GM10248 (cell line): Measurements from ENCODE around the gene TYK2.
A peak's percentile ranks its signal among the peaks of the same experiment; 100 is the strongest.
"Not testable (repeated sequence)": the region's sequence is repeated elsewhere in the genome, so short reads cannot be mapped to it uniquely, and the experiment has no call there.

ENCODE experiments used
- CTCF ChIA-PET: fragments of 300-600 bp; sonication (Branson Sonifier 250); formaldehyde crosslinking; extraction: SDS; loops from one replicate; lab custom pipeline; 2021; ENCODE audit warnings: antibody characterized with exemption; lab: Yijun Ruan, JAX
- POLR2A ChIA-PET: fragments of 350-650 bp; sonication (Branson Sonifier 250); formaldehyde crosslinking; extraction: SDS; loops from one replicate; lab custom pipeline; 2020; ENCODE audit warnings: antibody characterized with exemption; lab: Yijun Ruan, JAX
- DNase-seq: peaks from one replicate; pipeline ENCODE4 v3.0.0; 2012; ENCODE audit errors: extremely low spot score
- CTCF ChIP-seq: IDR thresholded peaks from 2 replicates; pipeline ENCODE4 v1.5.1; 2012; ENCODE audit warnings: mild to moderate bottlenecking, low read depth; ENCODE audit errors: extremely low read depth, missing control alignments, control extremely low read depth

TYK2 gene

GRCh38 chr19:10403137-10404021 is 23.0 kb upstream of the TYK2 start, which contains the start of gene CDC37:
CDC37 (minus strand) TSS chr19:10403542; CDS start chr19:10403479, 63 bp downstream.
- no peak for TF ChIP-seq CTCF
- peak; percentile 99 for DNase-seq
- CTCF ChIA-PET, result interaction anchor here (0.6 to 29.5 kb wide), 21 partner anchors 8 to 276 kb away, joined by 3 to 979 read pairs (median 4); partner anchors contain the start of genes ICAM1, PDE4A and S1PR5
- POLR2A ChIA-PET, result interaction anchor here (1.2 to 1.4 kb wide), 2 partner anchors 10 to 15 kb away, joined by 3 to 5 read pairs; no protein-coding TSS in a partner anchor

GRCh38 chr19:10402441-10403038 is 22.2 kb upstream of the TYK2 start:
- DNase-seq, result no peak
- ChIA-PET CTCF (interaction anchor here (1.0 to 29.5 kb wide), 9 partner anchors 12 to 277 kb away, joined by 3 to 979 read pairs (median 6); partner anchors contain the start of genes ICAM1 and PDE4A), POLR2A (no interaction called here)
- TF ChIP-seq CTCF, result no peak

- ChIA-PET POLR2A (interaction anchor here (0.6 kb wide), 1 partner anchor 167 kb away, joined by 5 read pairs; no protein-coding TSS in a partner anchor), CTCF (interaction anchor here (1.5 to 29.5 kb wide), 4 partner anchors 9 to 150 kb away, joined by 3 to 979 read pairs (median 133); partner anchors contain the start of gene PDE4A)
- no peak for TF ChIP-seq CTCF
- no peak for DNase-seq
These were observed 19.5 kb upstream of the TYK2 start for GRCh38 chr19:10399878-10400277.

DNA sequence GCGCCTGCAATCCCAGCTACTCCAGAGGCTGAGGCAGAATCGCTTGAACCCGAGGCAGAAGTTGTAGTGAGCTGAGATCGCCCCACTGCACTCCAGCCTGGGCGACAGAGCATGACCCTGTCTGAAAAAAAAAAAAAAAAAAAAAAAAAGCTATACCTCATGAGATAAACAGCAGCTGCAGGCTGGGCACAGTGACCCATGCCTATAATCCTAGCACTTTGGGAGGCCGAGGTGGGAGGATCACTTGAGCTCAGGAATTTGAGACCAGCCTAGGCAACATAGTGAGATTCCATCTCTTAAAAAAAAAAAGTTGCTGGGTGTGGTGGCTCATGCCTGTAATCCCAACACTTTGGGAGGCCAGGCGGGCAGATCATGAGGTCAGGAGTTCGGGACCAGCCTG is 19.0 kb upstream of the TYK2 start:
- DNase-seq, POLR2A ChIA-PET: not testable (repeated sequence)
- CTCF ChIA-PET, result interaction anchor here (9.5 to 29.5 kb wide), 3 partner anchors 9 to 140 kb away, joined by 108 to 979 read pairs (median 158); partner anchors contain the start of gene PDE4A

DNA sequence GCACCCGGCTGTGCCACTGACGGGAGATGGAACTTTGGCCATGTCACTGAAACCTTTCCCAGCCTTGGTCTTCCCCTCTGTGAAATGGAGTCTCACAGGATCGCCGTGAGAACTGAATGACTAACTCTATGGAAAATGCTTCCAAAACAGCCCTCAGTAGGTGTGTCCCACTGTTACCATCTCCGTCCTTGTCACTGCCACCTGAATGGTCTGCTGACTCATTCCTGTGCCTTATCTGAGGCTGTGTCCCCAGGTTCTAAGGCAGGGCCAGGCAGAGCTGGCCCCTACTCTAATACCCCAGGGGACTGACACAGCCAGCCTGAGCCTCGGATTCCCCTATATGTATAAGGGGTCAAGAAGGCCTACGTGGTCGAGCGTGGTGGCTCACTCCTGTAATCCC is 18.4 kb upstream of the TYK2 start:
- POLR2A ChIA-PET, result no interaction called here
- CTCF ChIA-PET, result interaction anchor here (2.4 to 29.5 kb wide), 4 partner anchors 8 to 150 kb away, joined by 6 to 979 read pairs (median 133); partner anchors contain the start of gene PDE4A
- no peak for DNase-seq
- no peak for TF ChIP-seq CTCF

- DNase-seq, result no peak
- ChIA-PET POLR2A (no interaction called here), CTCF (interaction anchor here (1.8 to 29.5 kb wide), 3 partner anchors 9 to 137 kb away, joined by 7 to 979 read pairs (median 158); partner anchors contain the start of gene PDE4A)
- TF ChIP-seq CTCF, result no peak
These were observed 15.5 kb upstream of the TYK2 start for GRCh38 chr19:10395917-10396316.
